HepG2 (cell line): ENCODE data around the gene PIAS3. TPM values are rescaled to one million over a fixed set of nuclear protein-coding genes. Genes with fewer than 3 reads are reported as not detected.

Source experiments
- ARNT ChIP-seq: fragments of 450-650 bp; IDR thresholded peaks from 2 replicates; pipeline ENCODE4 v1.6.1; 2017
- CBX1 ChIP-seq: IDR thresholded peaks from one replicate; pipeline ENCODE4 v1.6.1; 2016; ENCODE audit warnings: antibody characterized with exemption, low read depth
- CBX2 ChIP-seq, 2 experiments: fragments of 200-600 bp in 1 of 2; sonication (generic); formaldehyde crosslinking in 1 of 2; IDR thresholded peaks; 2 replicates each; pipeline versions ENCODE4 v1.7.0 to v1.8.1; 2018 to 2022; ENCODE audit warnings: low read depth in 2 of 2, low read length in 1 of 2, mild to moderate bottlenecking in 1 of 2, missing genetic modification reagents in 1 of 2
- EEA1 ChIP-seq: sonication (generic); formaldehyde crosslinking; IDR thresholded peaks from 2 replicates; pipeline ENCODE4 v1.5.1; 2020; ENCODE audit warnings: mild to moderate bottlenecking, missing genetic modification reagents, borderline replicate concordance
- GMEB1 ChIP-seq: sonication (generic); formaldehyde crosslinking; IDR thresholded peaks from 2 replicates; pipeline ENCODE4 v1.5.1; 2020; ENCODE audit warnings: missing genetic modification reagents, mild to moderate bottlenecking, borderline replicate concordance
- GZF1 ChIP-seq: sonication (generic); formaldehyde crosslinking; IDR thresholded peaks from 2 replicates; pipeline ENCODE4 v1.5.1; 2020; ENCODE audit warnings: mild to moderate bottlenecking, missing genetic modification reagents
- MNT ChIP-seq: fragments of 450-650 bp; IDR thresholded peaks from 2 replicates; pipeline ENCODE4 v1.6.1; 2016
- NKX3-1 ChIP-seq: sonication (generic); formaldehyde crosslinking; IDR thresholded peaks from 2 replicates; pipeline ENCODE4 v1.5.0; 2020; ENCODE audit warnings: missing genetic modification reagents
- NRL ChIP-seq: sonication (generic); formaldehyde crosslinking; IDR thresholded peaks from 2 replicates; pipeline ENCODE4 v1.5.0; 2020; ENCODE audit warnings: missing genetic modification reagents, mild to moderate bottlenecking, moderate library complexity, borderline replicate concordance
- PLRG1 ChIP-seq: fragments of 450-650 bp; conservative IDR thresholded peaks from 2 replicates; pipeline ENCODE4 v1.6.1; 2016
- RFX5 ChIP-seq: IDR thresholded peaks from 2 replicates; pipeline ENCODE4 v1.6.1; 2011; ENCODE audit warnings: low read depth, low read length, improper control_type of control experiment
- THAP11 ChIP-seq: IDR thresholded peaks from 2 replicates; pipeline ENCODE4 v1.6.1; 2016; ENCODE audit warnings: missing biosample characterization, missing genetic modification reagents
- XRCC5 ChIP-seq: fragments of 200-400 bp; formaldehyde crosslinking; optimal IDR thresholded peaks from 2 replicates; pipeline ENCODE3; 2017; ENCODE audit warnings: mild to moderate bottlenecking, low read length
- ZNF576 ChIP-seq: sonication (generic); formaldehyde crosslinking; IDR thresholded peaks from 2 replicates; pipeline ENCODE4 v1.4.0; 2020; ENCODE audit warnings: mild to moderate bottlenecking, missing genetic modification reagents
- ZNF776 ChIP-seq: sonication (generic); formaldehyde crosslinking; IDR thresholded peaks from 2 replicates; pipeline ENCODE4 v1.4.0; 2020; ENCODE audit warnings: mild to moderate bottlenecking, missing genetic modification reagents
- polyA plus RNA-seq, 8 experiments: library from polyadenylated mRNA; depleted of rRNA in 3 of 8; stranded (reverse) in 7 of 8; unstranded in 1 of 8; fragments of >200 nt; fragmentation: Illumina TruSeq in 4 of 8; extraction: Trizol in 4 of 8; gene quantifications; 2 replicates each; pipeline versions ENCODE4 v1.2.1 to v1.2.3, GENCODE V29; 2011 to 2016; ENCODE audit warnings: low read depth in 4 of 8, missing spikeins in 1 of 8, mixed read lengths in 1 of 8; ENCODE audit not compliant: insufficient read depth in 1 of 8
- total RNA-seq, 5 experiments: library from RNA; depleted of rRNA; stranded (reverse); fragments of >200 nt; fragmentation: Illumina TruSeq; extraction: Trizol; gene quantifications; 2 replicates each; pipeline ENCODE4 v1.2.3, GENCODE V29; 2016; ENCODE audit warnings: low read depth in 1 of 5
- TF ChIP-seq, protein P1 (sequence below): sonication (generic); formaldehyde crosslinking; IDR thresholded peaks from 2 replicates; pipeline ENCODE4 v1.5.0; 2020; ENCODE audit warnings: mild to moderate bottlenecking, missing genetic modification reagents
- TF ChIP-seq, protein P2 (sequence below): sonication (generic); formaldehyde crosslinking; IDR thresholded peaks from 2 replicates; pipeline ENCODE4 v1.9.0; 2021; ENCODE audit warnings: missing genetic modification reagents, borderline replicate concordance
- TF ChIP-seq, protein P3 (sequence below): sonication (generic); formaldehyde crosslinking; IDR thresholded peaks from 2 replicates; pipeline ENCODE4 v1.4.0; 2020; ENCODE audit warnings: missing genetic modification reagents

Gene PIAS3
- total and polyA plus RNA-seq, 2 of the 13 experiments (the other 11 are each of a cell fraction or from before 2014, with no cell fraction given) = 3.7 to 8.0 TPM

- TF ChIP-seq GZF1 (CRISPR knock-in tag) (no peak), NKX3-1 (CRISPR knock-in tag) (no peak), NRL (CRISPR knock-in tag) (peak; percentile 82; the same call in 1 of the 2 replicates), MNT (no peak), CBX1 (no peak), ARNT (no peak), GMEB1 (CRISPR knock-in tag) (peak; percentile 78; the same call in 1 of the 2 replicates), ZNF776 (CRISPR knock-in tag) (peak; percentile 31; the same call in 1 of the 2 replicates), PLRG1 (no peak), CBX2 (IDR thresholded peaks at IDR 0.05; ENCODE audit: low read depth, low read length) (no peak), CBX2 (CRISPR knock-in tag; IDR thresholded peaks at IDR 0.05; ENCODE audit: low read depth) (no peak), EEA1 (peak; percentile 81; the same call in 1 of the 2 replicates), RFX5 (no peak), XRCC5 (peak; percentile 70), ZNF576 (CRISPR knock-in tag) (no peak), THAP11 (CRISPR knock-in tag) (peak; percentile 85)
- TF ChIP-seq, protein P1, sequence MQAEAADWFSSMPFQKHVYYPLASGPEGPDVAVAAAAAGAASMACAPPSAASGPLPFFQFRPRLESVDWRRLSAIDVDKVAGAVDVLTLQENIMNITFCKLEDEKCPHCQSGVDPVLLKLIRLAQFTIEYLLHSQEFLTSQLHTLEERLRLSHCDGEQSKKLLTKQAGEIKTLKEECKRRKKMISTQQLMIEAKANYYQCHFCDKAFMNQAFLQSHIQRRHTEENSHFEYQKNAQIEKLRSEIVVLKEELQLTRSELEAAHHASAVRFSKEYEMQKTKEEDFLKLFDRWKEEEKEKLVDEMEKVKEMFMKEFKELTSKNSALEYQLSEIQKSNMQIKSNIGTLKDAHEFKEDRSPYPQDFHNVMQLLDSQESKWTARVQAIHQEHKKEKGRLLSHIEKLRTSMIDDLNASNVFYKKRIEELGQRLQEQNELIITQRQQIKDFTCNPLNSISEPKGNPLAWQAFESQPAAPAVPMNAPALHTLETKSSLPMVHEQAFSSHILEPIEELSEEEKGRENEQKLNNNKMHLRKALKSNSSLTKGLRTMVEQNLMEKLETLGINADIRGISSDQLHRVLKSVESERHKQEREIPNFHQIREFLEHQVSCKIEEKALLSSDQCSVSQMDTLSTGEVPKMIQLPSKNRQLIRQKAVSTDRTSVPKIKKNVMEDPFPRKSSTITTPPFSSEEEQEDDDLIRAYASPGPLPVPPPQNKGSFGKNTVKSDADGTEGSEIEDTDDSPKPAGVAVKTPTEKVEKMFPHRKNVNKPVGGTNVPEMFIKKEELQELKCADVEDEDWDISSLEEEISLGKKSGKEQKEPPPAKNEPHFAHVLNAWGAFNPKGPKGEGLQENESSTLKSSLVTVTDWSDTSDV (CRISPR knock-in tag) = no peak
- TF ChIP-seq, protein P2, sequence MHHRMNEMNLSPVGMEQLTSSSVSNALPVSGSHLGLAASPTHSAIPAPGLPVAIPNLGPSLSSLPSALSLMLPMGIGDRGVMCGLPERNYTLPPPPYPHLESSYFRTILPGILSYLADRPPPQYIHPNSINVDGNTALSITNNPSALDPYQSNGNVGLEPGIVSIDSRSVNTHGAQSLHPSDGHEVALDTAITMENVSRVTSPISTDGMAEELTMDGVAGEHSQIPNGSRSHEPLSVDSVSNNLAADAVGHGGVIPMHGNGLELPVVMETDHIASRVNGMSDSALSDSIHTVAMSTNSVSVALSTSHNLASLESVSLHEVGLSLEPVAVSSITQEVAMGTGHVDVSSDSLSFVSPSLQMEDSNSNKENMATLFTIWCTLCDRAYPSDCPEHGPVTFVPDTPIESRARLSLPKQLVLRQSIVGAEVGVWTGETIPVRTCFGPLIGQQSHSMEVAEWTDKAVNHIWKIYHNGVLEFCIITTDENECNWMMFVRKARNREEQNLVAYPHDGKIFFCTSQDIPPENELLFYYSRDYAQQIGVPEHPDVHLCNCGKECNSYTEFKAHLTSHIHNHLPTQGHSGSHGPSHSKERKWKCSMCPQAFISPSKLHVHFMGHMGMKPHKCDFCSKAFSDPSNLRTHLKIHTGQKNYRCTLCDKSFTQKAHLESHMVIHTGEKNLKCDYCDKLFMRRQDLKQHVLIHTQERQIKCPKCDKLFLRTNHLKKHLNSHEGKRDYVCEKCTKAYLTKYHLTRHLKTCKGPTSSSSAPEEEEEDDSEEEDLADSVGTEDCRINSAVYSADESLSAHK (CRISPR knock-in tag) = no peak
- TF ChIP-seq, protein P3, sequence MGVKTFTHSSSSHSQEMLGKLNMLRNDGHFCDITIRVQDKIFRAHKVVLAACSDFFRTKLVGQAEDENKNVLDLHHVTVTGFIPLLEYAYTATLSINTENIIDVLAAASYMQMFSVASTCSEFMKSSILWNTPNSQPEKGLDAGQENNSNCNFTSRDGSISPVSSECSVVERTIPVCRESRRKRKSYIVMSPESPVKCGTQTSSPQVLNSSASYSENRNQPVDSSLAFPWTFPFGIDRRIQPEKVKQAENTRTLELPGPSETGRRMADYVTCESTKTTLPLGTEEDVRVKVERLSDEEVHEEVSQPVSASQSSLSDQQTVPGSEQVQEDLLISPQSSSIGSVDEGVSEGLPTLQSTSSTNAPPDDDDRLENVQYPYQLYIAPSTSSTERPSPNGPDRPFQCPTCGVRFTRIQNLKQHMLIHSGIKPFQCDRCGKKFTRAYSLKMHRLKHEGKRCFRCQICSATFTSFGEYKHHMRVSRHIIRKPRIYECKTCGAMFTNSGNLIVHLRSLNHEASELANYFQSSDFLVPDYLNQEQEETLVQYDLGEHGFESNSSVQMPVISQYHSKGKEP (CRISPR knock-in tag) = 0 out of 2 replicates have a peak, but pooled peaks have one; percentile 34
Observed at GRCh38 chr1:145823565-145824498, 35.0 kb downstream of the PIAS3 start, which contains the start of the genes POLR3C and RNF115 (continued).
